ENCODE measurements around the gene ATG9A. TPM values are rescaled to one million over a fixed set of nuclear protein-coding genes. Genes with fewer than 3 reads are reported as not detected.

ATG9A gene
- total RNA-seq, 1 donor from 2014 or later: 48.8 TPM

DNA sequence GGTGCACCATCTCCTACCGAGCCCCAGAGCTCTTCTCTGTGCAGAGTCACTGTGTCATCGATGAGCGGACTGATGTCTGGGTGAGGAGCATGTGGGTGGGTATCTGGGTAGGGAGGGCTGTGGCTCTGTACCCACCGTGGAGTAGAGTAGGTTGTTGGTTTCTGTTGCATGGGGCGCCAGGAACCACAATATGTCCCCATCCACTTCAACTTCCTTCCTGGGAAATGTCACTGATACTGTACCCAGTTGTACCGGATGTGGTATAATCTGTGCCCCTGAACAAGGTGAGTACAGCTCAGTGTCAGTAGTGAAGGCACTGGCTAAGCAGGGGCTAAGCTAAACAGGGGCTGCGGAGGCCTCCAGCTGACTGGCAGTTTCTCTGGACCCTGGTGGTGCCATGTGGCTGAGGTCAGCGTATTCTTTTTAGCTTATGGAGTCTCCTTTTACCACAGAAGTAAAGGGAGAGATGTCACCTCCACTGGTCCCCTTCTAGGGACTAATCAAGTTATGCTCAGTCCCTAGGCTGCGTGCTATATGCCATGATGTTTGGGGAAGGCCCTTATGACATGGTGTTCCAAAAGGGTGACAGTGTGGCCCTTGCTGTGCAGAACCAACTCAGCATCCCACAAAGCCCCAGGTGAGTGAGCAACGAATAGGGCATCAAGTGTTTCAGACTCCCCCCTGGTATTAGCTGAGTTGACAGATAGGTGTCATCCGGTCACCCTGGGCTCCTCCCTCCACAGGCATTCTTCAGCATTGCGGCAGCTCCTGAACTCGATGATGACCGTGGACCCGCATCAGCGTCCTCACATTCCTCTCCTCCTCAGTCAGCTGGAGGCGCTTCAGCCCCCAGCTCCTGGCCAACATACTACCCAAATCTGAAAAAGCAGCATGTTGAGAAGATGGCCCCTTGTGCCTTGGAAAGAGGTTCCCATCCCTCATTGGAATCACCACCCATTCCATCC, 18.5 kb upstream of the ATG9A start:
- H3K79me2 ChIP-seq (ENCODE audit: insufficient read depth, low read length): peaks cover 29% of the 10 kb centered on the region
- Mint-ChIP-seq H3K36me3 (ENCODE audit: low read depth, unreplicated experiment) (peaks cover 5% of the 10 kb centered on the region), H3K4me1 (ENCODE audit: low read depth, unreplicated experiment) (peaks cover 34% of the 10 kb centered on the region), H3K27ac (ENCODE audit: unreplicated experiment) (no peak overlapping the region), H3K9me3 (ENCODE audit: unreplicated experiment) (no peaks in the 10 kb centered on the region), H3K27me3 (ENCODE audit: low read depth, unreplicated experiment) (no peaks in the 10 kb centered on the region), H3K4me3 (ENCODE audit: unreplicated experiment) (no peak overlapping the region)
- no peak overlapping the region for H3K4me2 ChIP-seq (ENCODE audit: low read length)
- FAIRE-seq: no peak
- H3K27ac ChIP-seq (ENCODE audit: low read depth, low read length): no peak overlapping the region
- no peaks in the 10 kb centered on the region for H3K9me3 ChIP-seq (ENCODE audit: insufficient read depth, low read depth, low read length)
- DNase-seq (ENCODE audit: low read depth): no peak
- H3K27me3 ChIP-seq (ENCODE audit: insufficient read depth, low read length): no peaks in the 10 kb centered on the region
- H2AFZ ChIP-seq (ENCODE audit: low read depth, low read length): no peak overlapping the region
- TF ChIP-seq, protein P1, sequence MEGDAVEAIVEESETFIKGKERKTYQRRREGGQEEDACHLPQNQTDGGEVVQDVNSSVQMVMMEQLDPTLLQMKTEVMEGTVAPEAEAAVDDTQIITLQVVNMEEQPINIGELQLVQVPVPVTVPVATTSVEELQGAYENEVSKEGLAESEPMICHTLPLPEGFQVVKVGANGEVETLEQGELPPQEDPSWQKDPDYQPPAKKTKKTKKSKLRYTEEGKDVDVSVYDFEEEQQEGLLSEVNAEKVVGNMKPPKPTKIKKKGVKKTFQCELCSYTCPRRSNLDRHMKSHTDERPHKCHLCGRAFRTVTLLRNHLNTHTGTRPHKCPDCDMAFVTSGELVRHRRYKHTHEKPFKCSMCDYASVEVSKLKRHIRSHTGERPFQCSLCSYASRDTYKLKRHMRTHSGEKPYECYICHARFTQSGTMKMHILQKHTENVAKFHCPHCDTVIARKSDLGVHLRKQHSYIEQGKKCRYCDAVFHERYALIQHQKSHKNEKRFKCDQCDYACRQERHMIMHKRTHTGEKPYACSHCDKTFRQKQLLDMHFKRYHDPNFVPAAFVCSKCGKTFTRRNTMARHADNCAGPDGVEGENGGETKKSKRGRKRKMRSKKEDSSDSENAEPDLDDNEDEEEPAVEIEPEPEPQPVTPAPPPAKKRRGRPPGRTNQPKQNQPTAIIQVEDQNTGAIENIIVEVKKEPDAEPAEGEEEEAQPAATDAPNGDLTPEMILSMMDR (IDR thresholded peaks at IDR 0.05; ENCODE audit: insufficient read depth, low read depth, low read length): no peak
- no peak for TF ChIP-seq EZH2 (IDR thresholded peaks at IDR 0.05; ENCODE audit: insufficient read depth, low read length)
- no peak overlapping the region for H3K9ac ChIP-seq (ENCODE audit: low read length)
- H4K20me1 ChIP-seq (ENCODE audit: insufficient read depth, low read length): peaks cover 4% of the 10 kb centered on the region
- H3K36me3 ChIP-seq (ENCODE audit: insufficient read depth, low read length): no peaks in the 10 kb centered on the region
- H3K4me1 ChIP-seq (ENCODE audit: insufficient read depth, low read length): peaks cover 43% of the 10 kb centered on the region
- no peak overlapping the region for H3K4me3 ChIP-seq (ENCODE audit: insufficient read depth, low read depth, low read length)

DNA sequence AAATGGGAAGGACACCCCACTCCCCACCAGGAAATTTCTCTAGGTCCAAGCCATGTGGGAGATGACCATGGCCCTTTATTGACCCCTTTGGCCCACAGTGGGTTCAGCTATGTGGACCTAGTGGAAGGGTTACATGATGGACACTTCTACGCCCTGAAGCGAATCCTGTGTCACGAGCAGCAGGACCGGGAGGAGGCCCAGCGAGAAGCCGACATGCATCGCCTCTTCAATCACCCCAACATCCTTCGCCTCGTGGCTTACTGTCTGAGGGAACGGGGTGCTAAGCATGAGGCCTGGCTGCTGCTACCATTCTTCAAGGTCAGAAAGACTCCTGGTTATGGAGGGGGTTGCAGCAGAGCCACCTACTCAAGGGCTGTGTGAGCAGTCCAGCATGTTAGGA, 17.1 kb upstream of the ATG9A start:
- FAIRE-seq: no peak
- Histone ChIP-seq H3K9ac (ENCODE audit: low read length) (peak overlapping the region; percentile 97), H3K27ac (ENCODE audit: low read depth, low read length) (no peak overlapping the region), H3K36me3 (ENCODE audit: insufficient read depth, low read length) (no peaks in the 10 kb centered on the region), H3K9me3 (ENCODE audit: insufficient read depth, low read depth, low read length) (no peaks in the 10 kb centered on the region), H3K4me3 (ENCODE audit: insufficient read depth, low read depth, low read length) (peak overlapping the region; percentile 94), H4K20me1 (ENCODE audit: insufficient read depth, low read length) (peaks cover 4% of the 10 kb centered on the region), H3K79me2 (ENCODE audit: insufficient read depth, low read length) (peaks cover 29% of the 10 kb centered on the region), H3K4me2 (ENCODE audit: low read length) (peak overlapping the region; percentile 100), H3K27me3 (ENCODE audit: insufficient read depth, low read length) (no peaks in the 10 kb centered on the region), H2AFZ (ENCODE audit: low read depth, low read length) (no peak overlapping the region), H3K4me1 (ENCODE audit: insufficient read depth, low read length) (peaks cover 29% of the 10 kb centered on the region)
- peaks cover 7% of the 10 kb centered on the region for H3K36me3 Mint-ChIP-seq (ENCODE audit: low read depth, unreplicated experiment)
- peaks cover 26% of the 10 kb centered on the region for H3K4me1 Mint-ChIP-seq (ENCODE audit: low read depth, unreplicated experiment)
- no peaks in the 10 kb centered on the region for H3K27me3 Mint-ChIP-seq (ENCODE audit: low read depth, unreplicated experiment)
- peak overlapping the region; percentile 26 for H3K27ac Mint-ChIP-seq (ENCODE audit: unreplicated experiment)
- H3K4me3 Mint-ChIP-seq (ENCODE audit: unreplicated experiment): peak overlapping the region; percentile 96
- DNase-seq (ENCODE audit: low read depth): no peak
- no peaks in the 10 kb centered on the region for H3K9me3 Mint-ChIP-seq (ENCODE audit: unreplicated experiment)
- no peak for TF ChIP-seq EZH2 (IDR thresholded peaks at IDR 0.05; ENCODE audit: insufficient read depth, low read length)
- TF ChIP-seq, protein P1 (IDR thresholded peaks at IDR 0.05; ENCODE audit: insufficient read depth, low read depth, low read length): no peak

- H3K9me3 ChIP-seq (ENCODE audit: insufficient read depth, low read depth, low read length): no peaks in the 10 kb centered on the region
- H3K9me3 Mint-ChIP-seq (ENCODE audit: unreplicated experiment): no peaks in the 10 kb centered on the region
- no peak for DNase-seq (ENCODE audit: low read depth)
- peaks cover 29% of the 10 kb centered on the region for H3K4me1 ChIP-seq (ENCODE audit: insufficient read depth, low read length)
- H3K4me1 Mint-ChIP-seq (ENCODE audit: low read depth, unreplicated experiment): peaks cover 22% of the 10 kb centered on the region
- H3K4me3 ChIP-seq (ENCODE audit: insufficient read depth, low read depth, low read length): peak overlapping the region; percentile 94
- H3K27me3 Mint-ChIP-seq (ENCODE audit: low read depth, unreplicated experiment): no peaks in the 10 kb centered on the region
- no peak for TF ChIP-seq EZH2 (IDR thresholded peaks at IDR 0.05; ENCODE audit: insufficient read depth, low read length)
- TF ChIP-seq, protein P1 (IDR thresholded peaks at IDR 0.05; ENCODE audit: insufficient read depth, low read depth, low read length): no peak
- peaks cover 6% of the 10 kb centered on the region for H3K36me3 Mint-ChIP-seq (ENCODE audit: low read depth, unreplicated experiment)
- H3K4me3 Mint-ChIP-seq (ENCODE audit: unreplicated experiment): peak overlapping the region; percentile 96
- peak overlapping the region; percentile 83 for H2AFZ ChIP-seq (ENCODE audit: low read depth, low read length)
- peak overlapping the region; percentile 97 for H3K9ac ChIP-seq (ENCODE audit: low read length)
- FAIRE-seq: no peak
- H3K36me3 ChIP-seq (ENCODE audit: insufficient read depth, low read length): no peaks in the 10 kb centered on the region
- peak overlapping the region; percentile 99 for H3K27ac Mint-ChIP-seq (ENCODE audit: unreplicated experiment)
- H3K79me2 ChIP-seq (ENCODE audit: insufficient read depth, low read length): peaks cover 29% of the 10 kb centered on the region
- no peaks in the 10 kb centered on the region for H3K27me3 ChIP-seq (ENCODE audit: insufficient read depth, low read length)
- peak overlapping the region; percentile 100 for H3K4me2 ChIP-seq (ENCODE audit: low read length)
- H4K20me1 ChIP-seq (ENCODE audit: insufficient read depth, low read length): peaks cover 4% of the 10 kb centered on the region
- H3K27ac ChIP-seq (ENCODE audit: low read depth, low read length): peak overlapping the region; percentile 95
Measured at GRCh38 chr2:219245899-219246230, 16.4 kb upstream of the ATG9A start.

Measured in astrocyte (in vitro differentiated cells and primary cell).